Stomach (tissue), 9 donors: Measurements from ENCODE around the gene ATG4C. TPM values are rescaled to one million over a fixed set of nuclear protein-coding genes. Genes with fewer than 3 reads are reported as not detected.

Experiments
- DNase-seq, 2 donors: peaks; one replicate each; pipeline versions ENCODE4 v3.0.0 to v3.0.0-alpha.2; 2013 to 2019
- H3K27ac ChIP-seq, 5 donors: fragments of 200-600 bp in 4 of 5; sonication (generic) in 4 of 5; one replicate each; pipeline ENCODE4 v1.5.1; 2013 to 2019; ENCODE audit warnings: mild to moderate bottlenecking in 1 of 5, moderate library complexity in 1 of 5
- H3K27me3 ChIP-seq, 3 donors: fragments of 200-600 bp; sonication (generic); one replicate each; pipeline ENCODE4 v1.5.1; 2017 to 2019; ENCODE audit warnings: mixed run types in 1 of 3
- H3K36me3 ChIP-seq, 4 donors: fragments of 200-600 bp; sonication (generic); 1 replicate in 3 of 4; 2 replicates in 1 of 4; pipeline ENCODE4 v1.5.1; 2016 to 2019
- H3K4me1 ChIP-seq, 4 donors: fragments of 200-600 bp; sonication (generic); one replicate each; pipeline ENCODE4 v1.5.1; 2016 to 2019
- H3K4me3 ChIP-seq, 4 donors: fragments of 200-600 bp; sonication (generic) in 3 of 4; one replicate each; pipeline ENCODE4 v1.5.1; 2016 to 2019; ENCODE audit warnings: mild to moderate bottlenecking in 1 of 4
- H3K9me3 ChIP-seq, 4 donors: fragments of 200-600 bp; sonication (generic); one replicate each; pipeline ENCODE4 v1.5.1; 2016 to 2019
- CTCF ChIP-seq, 7 experiments: fragments of 450-650 bp in 4 of 7; fragments of 200-600 bp in 3 of 7; sonication (generic) in 3 of 7; IDR thresholded peaks; one replicate each; pipeline ENCODE4 v1.5.1; 2016 to 2019; ENCODE audit warnings: antibody characterized with exemption in 7 of 7, control low read depth in 2 of 7, mild to moderate bottlenecking in 1 of 7
- EP300 ChIP-seq: sonication (generic); formaldehyde crosslinking; IDR thresholded peaks from one replicate; pipeline ENCODE4 v1.6.1; 2017; ENCODE audit warnings: antibody characterized with exemption
- POLR2A ChIP-seq, 4 donors: fragments of 450-650 bp; IDR thresholded peaks; one replicate each; pipeline ENCODE4 v1.6.1; 2016; ENCODE audit warnings: antibody characterized with exemption in 4 of 4, control low read depth in 2 of 4, mild to moderate bottlenecking in 1 of 4, moderate library complexity in 1 of 4
- POLR2AphosphoS5 ChIP-seq, 3 donors: sonication (generic); formaldehyde crosslinking; IDR thresholded peaks; one replicate each; pipeline ENCODE4 v1.6.1; 2016; ENCODE audit warnings: antibody characterized with exemption in 3 of 3
- WGBS, 5 donors: extraction: QIAGEN DNeasy Blood & Tissue Kit in 3 of 5; methylation state at CpG; one replicate each; pipeline versions ENCODE4 v1.1.5 to v1.1.7; 2013 to 2018; 5-methylcytosine and 5-hydroxymethylcytosine counted together
- intact Hi-C: fragments of 100-400 bp; cut with DNase I; formaldehyde crosslinking; loops from one replicate; pipeline ENCODE4 v1.15.1; 2023; ENCODE audit warnings: low total_unique reads
- polyA plus RNA-seq, 3 donors: library from polyadenylated mRNA; stranded (reverse); fragments of 200-250 nt; gene quantifications; one replicate each; pipeline ENCODE4 v1.2.3, GENCODE V29; 2013
- total RNA-seq, 5 donors: library from RNA; depleted of rRNA; stranded (reverse); fragments of >200 nt; gene quantifications; one replicate each; pipeline versions ENCODE4 v1.1.0 to v1.2.3, GENCODE V29; 2014 to 2016
- donor health status: healthy with polysubstance abuse.
- donor health status: Bipolar disorder and iron deficiency.
- donor health status: healthy.

Gene ATG4C
- total and polyA plus RNA-seq, 8 donors: 2.3 to 42.4 (median 6.9) TPM

GRCh38 chr1:62841587-62842169 lies 57.7 kb downstream of the ATG4C start:
- Histone ChIP-seq H3K36me3 (peaks cover 0 to 8% (median 7%) of the 10 kb centered on the region in 4 donors), H3K4me1 (no peaks in the 10 kb centered on the region), H3K9me3 (no peaks in the 10 kb centered on the region), H3K27me3 (no peaks in the 10 kb centered on the region), H3K27ac (no peak overlapping the region), H3K4me3 (no peak overlapping the region)
- intact Hi-C loops: no loop called here
- TF ChIP-seq CTCF (IDR thresholded peaks at IDR 0.05) (peak in 5 of 7 experiments; percentile 40 to 74 (median 52)), POLR2AphosphoS5 (IDR thresholded peaks at IDR 0.05) (no peak)
- peak in 1 of 2 donors; percentile 87 for DNase-seq
- 2 to 4% (median 3%) methylated on average over 3 of the region's 3 CpGs for WGBS, 5 donors

- H3K9me3 ChIP-seq: no peaks in the 10 kb centered on the region
- intact Hi-C loops: no loop called here
- no peak overlapping the region for H3K27ac ChIP-seq
- no peak for DNase-seq
- H3K27me3 ChIP-seq: no peaks in the 10 kb centered on the region
- no peaks in the 10 kb centered on the region for H3K4me1 ChIP-seq
- H3K4me3 ChIP-seq: no peak overlapping the region
- peaks cover 0 to 12% (median 8%) of the 10 kb centered on the region in 4 donors for H3K36me3 ChIP-seq
- TF ChIP-seq CTCF (IDR thresholded peaks at IDR 0.05) (no peak), EP300 (no peak)
Observed at GRCh38 chr1:62844030-62844429, 60.1 kb downstream of the ATG4C start.

GRCh38 chr1:62849031-62849430 lies 65.1 kb downstream of the ATG4C start:
- Histone ChIP-seq H3K4me1 (no peaks in the 10 kb centered on the region), H3K9me3 (no peaks in the 10 kb centered on the region), H3K27me3 (no peaks in the 10 kb centered on the region), H3K36me3 (peaks cover 0 to 29% (median 18%) of the 10 kb centered on the region in 4 donors), H3K4me3 (no peak overlapping the region), H3K27ac (no peak overlapping the region)
- no peak for DNase-seq
- intact Hi-C loops: no loop called here
- no peak for TF ChIP-seq POLR2AphosphoS5 (IDR thresholded peaks at IDR 0.05)
- TF ChIP-seq CTCF (IDR thresholded peaks at IDR 0.05): no peak
- TF ChIP-seq POLR2A (IDR thresholded peaks at IDR 0.05): no peak
- 75 to 82% (median 79%) methylated on average over 4 of the region's 4 CpGs for WGBS, 5 donors

GRCh38 chr1:62852253-62852652 lies 68.3 kb downstream of the ATG4C start:
- DNase-seq: no peak
- no peaks in the 10 kb centered on the region for H3K27me3 ChIP-seq
- intact Hi-C loops: no loop called here
- no peaks in the 10 kb centered on the region for H3K4me1 ChIP-seq
- no peak overlapping the region for H3K27ac ChIP-seq
- TF ChIP-seq POLR2A (IDR thresholded peaks at IDR 0.05) (no peak), EP300 (no peak), CTCF (IDR thresholded peaks at IDR 0.05) (no peak), POLR2AphosphoS5 (IDR thresholded peaks at IDR 0.05) (no peak)
- no peaks in the 10 kb centered on the region for H3K9me3 ChIP-seq
- no peak overlapping the region for H3K4me3 ChIP-seq
- H3K36me3 ChIP-seq: peaks cover 0 to 27% (median 17%) of the 10 kb centered on the region in 4 donors
